Lower leg skin (tissue), 4 donors: Measurements from ENCODE around the gene PCDHB6. TPM values are rescaled to one million over a fixed set of nuclear protein-coding genes. Genes with fewer than 3 reads are reported as not detected.
"Not testable (repeated sequence)": the region's sequence is repeated elsewhere in the genome, so short reads cannot be mapped to it uniquely, and the experiment has no call there.

Source experiments
- DNase-seq, 2 donors: peaks; one replicate each; pipeline ENCODE4 v3.0.0-alpha.2; 2019; ENCODE audit warnings: low spot score in 2 of 2
- H3K4me3 ChIP-seq: fragments of 200-600 bp; sonication (generic); 2 replicates; pipeline ENCODE4 v1.5.1; 2017; ENCODE audit warnings: mild to moderate bottlenecking, low read depth; ENCODE audit not compliant: poor library complexity, severe bottlenecking
- POLR2A ChIP-seq, 2 donors: fragments of 450-650 bp; IDR thresholded peaks; one replicate each; pipeline ENCODE4 v1.6.1; 2016 to 2017; ENCODE audit warnings: antibody characterized with exemption in 2 of 2, mild to moderate bottlenecking in 1 of 2, moderate library complexity in 1 of 2
- WGBS, 2 donors: methylation state at CpG; one replicate each; pipeline ENCODE4 v1.1.5; 2018; 5-methylcytosine and 5-hydroxymethylcytosine counted together
- intact Hi-C: fragments of 100-400 bp; cut with DNase I; formaldehyde crosslinking; loops from one replicate; pipeline ENCODE4 v1.15.0; 2023; ENCODE audit warnings: low total_unique reads
- total RNA-seq, 4 donors: library from RNA; depleted of rRNA; stranded (reverse); fragments of >200 nt; gene quantifications; one replicate each; pipeline ENCODE4 v1.1.0, GENCODE V29; 2016

Gene PCDHB6
- total RNA-seq, 4 donors from 2014 or later = 0.93 to 1.3 (median 1.3) TPM; not detected in 1

DNA sequence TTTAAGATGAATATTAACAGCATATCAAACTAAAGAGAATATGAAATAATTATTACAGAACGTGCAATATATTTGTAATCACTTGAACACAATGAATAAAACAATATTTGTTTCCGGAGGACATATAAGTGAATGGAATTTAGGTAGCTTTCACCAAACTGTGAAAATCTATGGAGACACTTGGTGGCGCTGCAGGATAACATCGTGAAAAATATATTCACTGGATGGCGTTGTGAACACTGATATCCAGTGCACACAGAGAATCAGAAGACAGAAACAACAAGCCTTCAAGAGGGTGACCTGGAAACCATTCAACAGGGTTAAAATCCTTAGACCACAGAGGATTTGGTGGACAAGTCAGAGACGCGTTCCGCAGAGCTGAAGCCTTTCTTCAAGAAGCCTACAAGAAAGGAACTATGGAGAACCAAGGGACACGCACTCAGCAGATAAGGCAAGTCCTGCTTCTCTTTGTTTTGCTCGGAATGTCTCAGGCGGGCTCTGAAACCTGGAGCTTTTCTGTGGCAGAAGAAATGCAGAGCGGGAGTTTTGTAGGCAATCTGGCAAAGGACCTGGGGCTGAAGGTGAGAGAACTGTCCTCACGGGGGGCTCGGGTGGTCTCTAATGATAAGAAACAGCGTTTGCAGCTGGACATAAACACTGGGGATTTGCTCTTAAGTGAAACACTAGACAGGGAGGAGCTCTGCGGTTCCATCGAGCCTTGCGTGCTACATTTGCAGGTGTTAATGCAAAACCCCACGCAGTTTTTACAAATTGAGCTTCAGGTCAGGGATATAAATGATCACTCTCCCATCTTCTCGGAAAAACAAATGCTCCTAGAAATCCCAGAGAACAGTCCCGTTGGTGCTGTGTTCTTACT, 49.7 kb downstream of the PCDHB6 start, which contains the start of gene PCDHB11:
Gene PCDHB11 (plus strand): TSS at position 269 of the 877 bp plus-strand sequence. CDS start 148 bp downstream, at position 417.
- no peak for TF ChIP-seq POLR2A (IDR thresholded peaks at IDR 0.05)
- DNase-seq = no peak
- no peak within 1 kb of the TSS for H3K4me3 ChIP-seq
- 37 to 50% methylated on average over 21 of the region's 21 CpGs for WGBS, 2 donors
- intact Hi-C loops = no loop called here

DNA sequence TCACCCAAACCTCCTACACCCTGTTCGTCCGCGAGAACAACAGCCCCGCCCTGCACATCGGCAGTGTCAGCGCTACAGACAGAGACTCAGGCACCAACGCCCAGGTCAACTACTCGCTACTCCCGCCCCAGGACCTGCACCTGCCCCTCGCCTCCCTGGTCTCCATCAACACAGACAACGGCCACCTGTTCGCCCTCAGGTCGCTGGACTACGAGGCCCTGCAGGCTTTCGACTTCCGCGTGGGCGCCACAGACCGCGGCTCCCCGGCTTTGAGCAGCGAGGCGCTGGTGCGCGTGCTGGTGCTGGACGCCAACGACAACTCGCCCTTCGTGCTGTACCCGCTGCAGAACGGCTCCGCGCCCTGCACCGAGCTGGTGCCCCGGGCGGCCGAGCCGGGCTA, 51.3 kb downstream of the PCDHB6 start:
- intact Hi-C loops, H3K4me3 ChIP-seq, DNase-seq: not testable (repeated sequence)
- WGBS, 2 donors = 29 to 39% methylated on average over 14 to 17 of the region's 38 CpGs

DNA sequence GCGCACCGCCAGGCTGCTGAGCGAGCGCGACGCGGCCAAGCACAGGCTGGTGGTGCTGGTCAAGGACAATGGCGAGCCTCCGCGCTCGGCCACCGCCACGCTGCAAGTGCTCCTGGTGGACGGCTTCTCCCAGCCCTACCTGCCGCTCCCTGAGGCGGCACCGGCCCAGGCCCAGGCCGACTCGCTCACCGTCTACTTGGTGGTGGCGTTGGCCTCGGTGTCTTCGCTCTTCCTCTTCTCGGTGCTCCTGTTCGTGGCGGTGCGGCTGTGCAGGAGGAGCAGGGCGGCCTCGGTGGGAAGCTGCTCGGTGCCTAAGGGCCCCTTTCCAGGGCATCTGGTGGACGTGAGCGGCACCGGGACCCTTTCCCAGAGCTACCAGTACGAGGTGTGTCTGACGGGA, 51.8 kb downstream of the PCDHB6 start:
- DNase-seq, intact Hi-C loops, H3K4me3 ChIP-seq: not testable (repeated sequence)
- 37 to 39% methylated on average over 18 of the region's 35 CpGs for WGBS, 2 donors

Other genes starting within 250 kb of the PCDHB6 start
- under 1 TPM in 2 of 4 donors, not detected in 2; 0.16 to 0.17 TPM for gene PCDHAC1, start 223.8 kb upstream of the PCDHB6 start, total RNA-seq
- gene PCDHAC2, start 183.6 kb upstream of the PCDHB6 start, total RNA-seq = under 1 TPM in 3 of 4 donors, not detected in 1; 0.21 to 0.29 (median 0.27) TPM
- gene PCDHB1, start 98.7 kb upstream of the PCDHB6 start, total RNA-seq = not detected
- gene PCDHB2, start 55.4 kb upstream of the PCDHB6 start, total RNA-seq = 1 to 10 TPM; 2.3 to 6.2 (median 3.2) TPM
- gene PCDHB3, start 49.6 kb upstream of the PCDHB6 start, total RNA-seq = 1 to 10 TPM in 3 of 4 donors, under 1 TPM in 1; 0.84 to 1.6 (median 1.3) TPM
- gene PCDHB4, start 28.2 kb upstream of the PCDHB6 start, total RNA-seq = 1 to 10 TPM; 1.1 to 2.8 (median 2.0) TPM
- gene PCDHB5, start 14.9 kb upstream of the PCDHB6 start, total RNA-seq = 1 to 10 TPM in 2 of 4 donors, under 1 TPM in 1, not detected in 1; 0.49 to 4.9 (median 1.4) TPM
- 1 to 10 TPM in 1 of 4 donors, under 1 TPM in 3; 0.49 to 1.1 (median 0.58) TPM for gene PCDHB7, start 22.6 kb downstream of the PCDHB6 start, total RNA-seq
- 1 to 10 TPM in 2 of 4 donors, under 1 TPM in 2; 0.10 to 1.2 (median 0.76) TPM for gene PCDHB8, start 27.7 kb downstream of the PCDHB6 start, total RNA-seq
- gene PCDHB16, start 32.3 kb downstream of the PCDHB6 start, total RNA-seq = 1 to 10 TPM in 3 of 4 donors, under 1 TPM in 1; 0.55 to 3.2 (median 1.9) TPM
- gene PCDHB9, start 37.1 kb downstream of the PCDHB6 start, total RNA-seq = 1 to 10 TPM in 2 of 4 donors, under 1 TPM in 2; 0.38 to 2.2 (median 1.2) TPM
- 1 to 10 TPM in 2 of 4 donors, under 1 TPM in 2; 0.19 to 1.5 (median 0.76) TPM for gene PCDHB10, start 42.3 kb downstream of the PCDHB6 start, total RNA-seq
- 1 to 10 TPM in 3 of 4 donors, under 1 TPM in 1; 0.63 to 1.7 (median 1.4) TPM for gene PCDHB11, start 49.6 kb downstream of the PCDHB6 start, total RNA-seq
- 1 to 10 TPM in 2 of 4 donors, under 1 TPM in 1, not detected in 1; 0.49 to 3.2 (median 2.3) TPM for gene PCDHB12, start 58.7 kb downstream of the PCDHB6 start, total RNA-seq
- gene PCDHB13, start 63.9 kb downstream of the PCDHB6 start, total RNA-seq = 1 to 10 TPM; 3.3 to 9.0 (median 5.0) TPM
- gene PCDHB14, start 73.3 kb downstream of the PCDHB6 start, total RNA-seq = 1 to 10 TPM; 5.4 to 7.5 (median 6.2) TPM
- 1 to 10 TPM in 3 of 4 donors, under 1 TPM in 1; 0.46 to 2.0 (median 1.4) TPM for gene PCDHB15, start 95.3 kb downstream of the PCDHB6 start, total RNA-seq
- gene SLC25A2, start 154.0 kb downstream of the PCDHB6 start, total RNA-seq = 1 to 10 TPM in 1 of 4 donors, under 1 TPM in 2, not detected in 1; 0.66 to 5.0 (median 0.67) TPM
- 10 to 100 TPM; 46.9 to 76.0 (median 64.9) TPM for gene TAF7, start 170.7 kb downstream of the PCDHB6 start, total RNA-seq
- gene PCDHGA1, start 180.5 kb downstream of the PCDHB6 start, total RNA-seq = under 1 TPM in 3 of 4 donors, not detected in 1; 0.52 to 0.54 (median 0.53) TPM
- 1 to 10 TPM; 1.4 to 5.3 (median 1.9) TPM for gene PCDHGA2, start 188.7 kb downstream of the PCDHB6 start, total RNA-seq
- gene PCDHGA3, start 193.8 kb downstream of the PCDHB6 start, total RNA-seq = 1 to 10 TPM; 1.0 to 3.5 (median 2.9) TPM
- gene PCDHGB1, start 200.0 kb downstream of the PCDHB6 start, total RNA-seq = 1 to 10 TPM in 3 of 4 donors, under 1 TPM in 1; 0.30 to 1.3 (median 1.1) TPM
- gene PCDHGA4, start 205.0 kb downstream of the PCDHB6 start, total RNA-seq = 1 to 10 TPM in 3 of 4 donors, under 1 TPM in 1; 0.25 to 4.3 (median 2.4) TPM
- 1 to 10 TPM; 2.1 to 4.0 (median 2.6) TPM for gene PCDHGB2, start 209.9 kb downstream of the PCDHB6 start, total RNA-seq
- 1 to 10 TPM in 3 of 4 donors, under 1 TPM in 1; 0.51 to 3.4 (median 1.6) TPM for gene PCDHGA5, start 214.1 kb downstream of the PCDHB6 start, total RNA-seq
- gene PCDHGB3, start 220.2 kb downstream of the PCDHB6 start, total RNA-seq = 1 to 10 TPM; 3.0 to 7.9 (median 4.8) TPM
- 1 to 10 TPM; 2.5 to 3.7 (median 3.6) TPM for gene PCDHGA6, start 223.8 kb downstream of the PCDHB6 start, total RNA-seq
- 1 to 10 TPM; 2.2 to 2.5 (median 2.5) TPM for gene PCDHGA7, start 232.7 kb downstream of the PCDHB6 start, total RNA-seq
- gene PCDHGB4, start 237.6 kb downstream of the PCDHB6 start, total RNA-seq = 1 to 10 TPM; 5.2 to 8.9 (median 8.4) TPM
- gene PCDHGA8, start 242.6 kb downstream of the PCDHB6 start, total RNA-seq = 1 to 10 TPM in 3 of 4 donors, under 1 TPM in 1; 0.97 to 2.2 (median 1.6) TPM
- 10 to 100 TPM; 12.3 to 17.6 (median 14.6) TPM for gene PCDHGB5, start 247.9 kb downstream of the PCDHB6 start, total RNA-seq